GM19035 (cell line): Measurements from ENCODE around the gene IGSF10.

Experiments
- ATAC-seq: cut with Tn5 transposase; IDR thresholded peaks from one replicate; pipeline ENCODE4 v1.9.1; 2021; ENCODE audit not compliant: unreplicated experiment

Gene IGSF10

DNA sequence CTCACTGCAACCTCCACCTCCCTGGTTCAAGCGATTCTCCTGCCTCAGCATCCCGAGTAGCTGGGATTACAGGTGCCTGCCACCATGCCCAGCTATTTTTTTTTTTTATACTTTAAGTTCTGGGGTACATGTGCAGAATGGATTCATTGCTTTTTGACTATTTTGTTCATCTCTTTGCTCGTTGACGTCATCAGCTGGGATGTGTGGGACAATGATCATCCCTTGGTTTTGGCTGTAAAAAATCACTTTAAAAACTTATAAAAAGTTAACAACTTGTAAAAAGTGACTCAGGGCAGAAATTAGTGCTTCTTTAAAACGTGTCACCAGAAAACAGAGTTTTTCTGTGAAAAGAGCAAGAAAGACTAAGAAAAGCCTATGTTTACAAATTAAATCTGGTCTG, 37.8 kb downstream of the IGSF10 start:
- no peak for ATAC-seq

DNA sequence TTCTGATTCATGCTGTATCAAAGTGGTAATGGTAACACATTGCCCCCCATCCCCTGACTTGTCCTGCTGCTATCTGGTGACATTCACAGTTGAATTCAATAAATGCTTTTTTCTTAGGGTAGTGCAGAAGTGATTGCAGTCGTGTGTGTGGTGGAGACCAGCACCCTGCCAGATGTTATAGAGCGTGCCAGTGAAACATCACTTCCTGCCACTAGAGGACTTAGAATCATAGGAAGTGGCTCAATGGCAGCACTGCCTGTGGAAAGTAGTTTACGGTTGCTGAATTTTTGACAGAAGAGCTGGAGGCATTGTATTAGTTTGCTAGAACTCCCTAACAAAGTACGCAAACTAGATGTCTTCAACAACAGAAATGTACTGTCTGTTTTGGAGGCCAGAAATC, 38.9 kb downstream of the IGSF10 start:
- no peak for ATAC-seq

DNA sequence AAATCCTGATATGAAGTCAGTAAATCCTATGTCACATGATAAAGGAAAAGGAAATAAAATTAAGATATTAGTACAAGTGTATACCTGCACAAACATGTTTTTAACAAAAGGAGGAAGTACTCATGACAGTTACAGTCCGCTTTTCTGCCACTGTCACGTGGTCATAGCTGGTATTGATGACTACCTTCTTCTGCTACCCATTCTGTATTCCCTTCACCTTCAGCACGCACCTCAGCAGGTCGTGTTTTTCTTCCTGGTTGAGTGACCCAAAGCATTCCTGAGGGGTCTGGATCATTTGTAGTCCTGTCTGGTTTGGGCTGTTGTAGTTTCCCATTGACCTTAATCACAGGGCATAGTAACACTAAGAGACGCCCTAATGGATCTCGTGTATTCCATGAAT, 41.1 kb downstream of the IGSF10 start:
- ATAC-seq: no peak

- ATAC-seq: no peak
Observed at GRCh38 chr3:151415289-151415688, 45.6 kb downstream of the IGSF10 start.

DNA sequence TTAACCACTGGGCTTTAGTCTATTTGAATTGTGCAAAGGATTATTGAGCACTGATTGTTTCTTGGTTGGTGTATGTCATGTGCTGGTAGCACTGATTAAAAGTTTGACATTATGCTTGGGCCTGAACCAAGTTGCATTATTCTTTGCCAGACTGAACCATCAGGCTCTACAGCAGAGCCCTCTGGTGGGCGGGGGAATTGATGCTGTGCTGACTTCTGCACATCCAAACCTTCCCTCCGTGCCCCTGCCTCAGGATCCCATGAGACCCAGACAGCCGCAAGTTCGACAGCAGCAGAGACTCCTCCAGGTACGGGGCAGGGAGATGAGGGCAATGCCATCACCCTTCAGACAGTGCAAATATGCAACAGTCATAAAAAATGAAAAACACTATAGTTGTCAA, 47.9 kb downstream of the IGSF10 start:
- ATAC-seq: no peak
